Activated CD8-positive, alpha-beta T cell treated with anti-CD3 and anti-CD28 coated beads for 36 hours (primary cell): ENCODE results near the gene PEX11A. TPM values are rescaled to one million over a fixed set of nuclear protein-coding genes. Genes with fewer than 3 reads are reported as not detected.

ENCODE experiments used
- ATAC-seq: fragments of 200-7000 bp; cut with Tn5 transposase; one replicate; pipeline ENCODE4 v1.10.0; 2021; ENCODE audit warnings: mild to moderate bottlenecking, moderate library complexity
- CTCF ChIA-PET: fragments of 350-600 bp; sonication (Branson Sonifier 250); formaldehyde crosslinking; loops from one replicate; lab custom pipeline; 2021; ENCODE audit warnings: antibody characterized with exemption; lab: Charles Lee
- POLR2A ChIA-PET: fragments of 350-600 bp; sonication (Branson Sonifier 250); formaldehyde crosslinking; loops from one replicate; lab custom pipeline; 2021; ENCODE audit warnings: antibody characterized with exemption; lab: Charles Lee
- DNase-seq: peaks from one replicate; pipeline ENCODE4 v3.0.0-alpha.2; 2020
- H3K27ac Mint-ChIP-seq: one replicate; pipeline ENCODE4 v1.8.0; 2021; ENCODE audit warnings: mild to moderate bottlenecking, mixed read lengths
- H3K27me3 Mint-ChIP-seq: one replicate; pipeline ENCODE4 v1.8.0; 2021; ENCODE audit warnings: mixed read lengths
- H3K36me3 Mint-ChIP-seq: one replicate; pipeline ENCODE4 v1.8.0; 2021; ENCODE audit warnings: low read depth, mixed read lengths
- H3K4me1 Mint-ChIP-seq: one replicate; pipeline ENCODE4 v1.8.0; 2021; ENCODE audit warnings: low read depth, mixed read lengths
- H3K4me3 Mint-ChIP-seq: one replicate; pipeline ENCODE4 v1.8.0; 2021; ENCODE audit warnings: mild to moderate bottlenecking, moderate library complexity, mixed read lengths
- H3K9me3 Mint-ChIP-seq: one replicate; pipeline ENCODE4 v1.8.0; 2021; ENCODE audit warnings: mixed read lengths
- CTCF ChIP-seq: fragments of 200-600 bp; IDR thresholded peaks from one replicate; pipeline ENCODE4 v1.8.0; 2022; ENCODE audit warnings: antibody characterized with exemption, mild to moderate bottlenecking
- intact Hi-C: fragments of 100-400 bp; cut with micrococcal nuclease; formaldehyde crosslinking; loops from one replicate; pipeline ENCODE4 v1.10.0; 2022
- total RNA-seq, 2 experiments: library from RNA; stranded (reverse); gene quantifications; one replicate each; pipeline ENCODE4 v1.2.3, GENCODE V29; 2021

The PEX11A gene, protein sequence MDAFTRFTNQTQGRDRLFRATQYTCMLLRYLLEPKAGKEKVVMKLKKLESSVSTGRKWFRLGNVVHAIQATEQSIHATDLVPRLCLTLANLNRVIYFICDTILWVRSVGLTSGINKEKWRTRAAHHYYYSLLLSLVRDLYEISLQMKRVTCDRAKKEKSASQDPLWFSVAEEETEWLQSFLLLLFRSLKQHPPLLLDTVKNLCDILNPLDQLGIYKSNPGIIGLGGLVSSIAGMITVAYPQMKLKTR
- 1 to 10 TPM; 3.3 to 4.0 TPM for total RNA-seq

GRCh38 chr15:89690276-89691218 is at the start of gene PEX11A, which contains the start of gene WDR93:
PEX11A (minus strand) TSS chr15:89690754; CDS start chr15:89690632, 122 bp downstream.
WDR93 (plus strand) TSS chr15:89690811; CDS start chr15:89701747, 10,936 bp downstream.
- Mint-ChIP-seq H3K27ac (peak within 1 kb of the TSS; percentile 73), H3K27me3 (peaks cover 2% of the 10 kb centered on the region), H3K4me3 (peak within 1 kb of the TSS; percentile 84), H3K36me3 (peaks cover under 1% of the 10 kb centered on the region), H3K4me1 (peaks cover 10% of the 10 kb centered on the region), H3K9me3 (no peaks in the 10 kb centered on the region)
- intact Hi-C loops = no loop called here
- ChIA-PET POLR2A (interaction anchor here (0.9 kb wide), 1 partner anchor 104 kb away, joined by 3 read pairs; no protein-coding TSS in a partner anchor), CTCF (interaction anchor here (1.3 kb wide), 2 partner anchors 44 to 184 kb away, joined by 3 to 4 read pairs; no protein-coding TSS in a partner anchor)
- TF ChIP-seq CTCF = no peak
- ATAC-seq = peak; percentile 96
- peak; percentile 80 for DNase-seq

- Mint-ChIP-seq H3K4me3 (no peak overlapping the region), H3K27ac (no peak overlapping the region), H3K4me1 (no peaks in the 10 kb centered on the region), H3K9me3 (no peaks in the 10 kb centered on the region), H3K27me3 (no peaks in the 10 kb centered on the region), H3K36me3 (no peaks in the 10 kb centered on the region)
- ChIA-PET CTCF (interaction anchor here (0.7 to 2.1 kb wide), 18 partner anchors 9 to 452 kb away, joined by 3 to 30 read pairs (median 6); partner anchors contain the start of gene MESP1), POLR2A (interaction anchor here (0.9 kb wide), 1 partner anchor 150 kb away, joined by 3 read pairs; no protein-coding TSS in a partner anchor)
- DNase-seq (peak; percentile 68), ATAC-seq (peak; percentile 95)
- intact Hi-C loops = loop anchor here (2.0 to 5.0 kb wide), 2 partner anchors 135 to 347 kb away; no protein-coding TSS in a partner anchor
- TF ChIP-seq CTCF = peak; percentile 83
Measured at GRCh38 chr15:89740137-89740536, 49.6 kb upstream of the PEX11A start.

DNA sequence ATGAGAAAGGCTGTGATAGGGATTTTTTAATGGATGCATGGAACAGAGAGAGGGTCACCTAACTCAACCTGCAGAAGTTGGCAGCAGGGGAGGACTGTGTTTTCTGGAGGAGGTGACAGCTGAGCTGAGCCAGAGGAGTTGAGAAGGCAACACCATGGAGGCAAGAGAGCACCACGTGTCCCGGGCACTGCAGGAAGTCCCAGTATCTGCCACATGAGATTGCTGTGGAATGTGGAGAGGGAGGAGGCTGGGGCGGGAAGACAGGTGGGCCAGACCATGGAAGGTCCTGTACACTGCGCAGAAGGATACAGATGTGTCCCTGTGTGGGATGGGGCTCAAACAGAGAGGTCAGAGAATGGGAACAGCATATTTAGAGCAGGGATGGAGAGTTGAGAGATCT is 45.2 kb upstream of the PEX11A start:
- Mint-ChIP-seq H3K4me1 (no peaks in the 10 kb centered on the region), H3K9me3 (no peaks in the 10 kb centered on the region), H3K4me3 (no peak overlapping the region), H3K36me3 (no peaks in the 10 kb centered on the region), H3K27me3 (peaks cover 5% of the 10 kb centered on the region), H3K27ac (no peak overlapping the region)
- DNase-seq (no peak), ATAC-seq (no peak)
- no peak for TF ChIP-seq CTCF
- CTCF ChIA-PET = no interaction called here
- POLR2A ChIA-PET = no interaction called here
- intact Hi-C loops = no loop called here

DNA sequence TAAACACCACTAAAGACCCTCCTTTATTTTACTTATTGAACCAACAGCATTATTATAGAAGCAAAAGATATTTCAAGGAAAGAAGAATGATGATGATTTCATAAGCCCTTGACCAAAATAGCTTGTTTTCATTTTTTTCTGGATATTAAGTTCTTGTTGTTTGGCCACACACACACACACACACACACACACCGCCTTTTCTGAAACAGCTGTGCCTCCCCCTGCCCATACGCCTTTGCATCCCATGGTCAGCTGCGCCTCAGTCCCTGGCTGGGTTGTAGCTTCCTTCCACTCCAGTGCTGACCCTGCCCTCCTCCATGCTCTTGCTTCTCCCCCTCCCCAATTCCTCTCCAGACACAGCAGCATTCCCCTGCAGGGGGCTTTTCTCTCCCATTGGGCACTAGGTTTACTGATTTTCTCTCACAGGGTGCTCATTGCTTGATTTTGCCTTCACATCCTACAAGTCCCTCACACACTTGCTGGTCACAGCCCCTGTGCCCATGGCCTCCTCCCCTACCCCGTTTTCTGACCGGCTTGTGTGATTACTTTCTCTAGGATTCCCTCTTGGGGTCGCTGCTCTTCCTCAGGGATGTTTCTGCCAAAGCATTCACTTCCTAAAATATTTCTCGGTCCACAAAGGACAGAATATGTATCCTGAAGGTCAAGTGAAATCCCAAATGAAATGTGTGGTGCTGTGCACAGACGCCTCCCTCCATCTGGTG is 42.1 kb upstream of the PEX11A start:
- peaks cover 5% of the 10 kb centered on the region for H3K27me3 Mint-ChIP-seq
- intact Hi-C loops = no loop called here

More for the DNA sequence above, 42.1 kb upstream of the PEX11A start:
- DNase-seq = no peak
- no peaks in the 10 kb centered on the region for H3K36me3 Mint-ChIP-seq
- no peak for ATAC-seq
- H3K27ac Mint-ChIP-seq = no peak overlapping the region
- no peaks in the 10 kb centered on the region for H3K4me1 Mint-ChIP-seq
- TF ChIP-seq CTCF = no peak
- CTCF ChIA-PET = interaction anchor here (2.4 to 2.8 kb wide), 3 partner anchors 8 to 142 kb away, joined by 6 to 14 read pairs (median 11); no protein-coding TSS in a partner anchor
- no peaks in the 10 kb centered on the region for H3K9me3 Mint-ChIP-seq
- POLR2A ChIA-PET = no interaction called here
- H3K4me3 Mint-ChIP-seq = no peak overlapping the region
